Upper lobe of left lung (tissue), 6 donors: ENCODE measurements around the gene TM7SF3. TPM values are rescaled to one million over a fixed set of nuclear protein-coding genes. Genes with fewer than 3 reads are reported as not detected.

Source experiments
- ATAC-seq, 2 donors: fragments of 200-7000 bp; cut with Tn5 transposase; one replicate each; pipeline ENCODE4 v1.9.1; 2022; ENCODE audit warnings: mild to moderate bottlenecking in 2 of 2, moderate library complexity in 2 of 2; ENCODE audit not compliant: low FRiP score in 2 of 2
- DNase-seq, 2 donors: peaks; one replicate each; pipeline ENCODE4 v3.0.0-alpha.2; 2019 to 2020
- H3K27ac ChIP-seq, 4 donors: fragments of 200-600 bp; sonication (generic); one replicate each; pipeline ENCODE4 v1.5.1; 2016 to 2019
- H3K27me3 ChIP-seq, 4 donors: fragments of 200-600 bp; sonication (generic); one replicate each; pipeline ENCODE4 v1.5.1; 2017 to 2019
- H3K36me3 ChIP-seq, 4 donors: fragments of 200-600 bp; sonication (generic); one replicate each; pipeline ENCODE4 v1.5.1; 2016 to 2019
- H3K4me1 ChIP-seq, 4 donors: fragments of 200-600 bp; sonication (generic); one replicate each; pipeline ENCODE4 v1.5.1; 2018 to 2019
- H3K4me3 ChIP-seq, 4 donors: fragments of 200-600 bp; sonication (generic); one replicate each; pipeline ENCODE4 v1.5.1; 2017 to 2019; ENCODE audit warnings: mild to moderate bottlenecking in 2 of 4, moderate library complexity in 1 of 4
- H3K9me3 ChIP-seq, 4 donors: fragments of 200-600 bp; sonication (generic); one replicate each; pipeline ENCODE4 v1.5.1; 2018 to 2019
- CTCF ChIP-seq, 6 experiments: fragments of 450-650 bp in 4 of 6; fragments of 200-600 bp in 2 of 6; sonication (generic) in 2 of 6; IDR thresholded peaks; one replicate each; pipeline ENCODE4 v1.5.1; 2016 to 2019; ENCODE audit warnings: antibody characterized with exemption in 6 of 6
- EP300 ChIP-seq, 4 donors: sonication (generic); formaldehyde crosslinking; IDR thresholded peaks; one replicate each; pipeline ENCODE4 v1.5.1; 2017; ENCODE audit warnings: antibody characterized with exemption in 4 of 4, control low read depth in 2 of 4
- POLR2A ChIP-seq, 4 donors: fragments of 450-650 bp; IDR thresholded peaks; one replicate each; pipeline ENCODE4 v1.5.1; 2016 to 2017; ENCODE audit warnings: antibody characterized with exemption in 4 of 4, mild to moderate bottlenecking in 2 of 4
- POLR2AphosphoS5 ChIP-seq, 2 donors: sonication (generic); formaldehyde crosslinking; IDR thresholded peaks; one replicate each; pipeline ENCODE4 v1.5.1; 2017; ENCODE audit warnings: antibody characterized with exemption in 2 of 2
- WGBS, 2 donors: methylation state at CpG; one replicate each; pipeline ENCODE4 v1.1.5; 2017 to 2018; 5-methylcytosine and 5-hydroxymethylcytosine counted together
- total RNA-seq, 6 donors: library from RNA; depleted of rRNA in 4 of 6; stranded (reverse); fragments of >200 nt in 4 of 6; gene quantifications; one replicate each; pipeline versions ENCODE4 v1.1.0 to v1.2.1, GENCODE V29; 2016 to 2021
- donor health status: DM: no; HTN: no; CAD: no; lungs with moderate emphysema.
- donor health status: DM: no; HTN: yes; CAD: no; lungs with severe emphysema.

Gene TM7SF3
- total RNA-seq, 6 donors from 2014 or later, result 33.5 to 81.1 (median 69.2) TPM

DNA sequence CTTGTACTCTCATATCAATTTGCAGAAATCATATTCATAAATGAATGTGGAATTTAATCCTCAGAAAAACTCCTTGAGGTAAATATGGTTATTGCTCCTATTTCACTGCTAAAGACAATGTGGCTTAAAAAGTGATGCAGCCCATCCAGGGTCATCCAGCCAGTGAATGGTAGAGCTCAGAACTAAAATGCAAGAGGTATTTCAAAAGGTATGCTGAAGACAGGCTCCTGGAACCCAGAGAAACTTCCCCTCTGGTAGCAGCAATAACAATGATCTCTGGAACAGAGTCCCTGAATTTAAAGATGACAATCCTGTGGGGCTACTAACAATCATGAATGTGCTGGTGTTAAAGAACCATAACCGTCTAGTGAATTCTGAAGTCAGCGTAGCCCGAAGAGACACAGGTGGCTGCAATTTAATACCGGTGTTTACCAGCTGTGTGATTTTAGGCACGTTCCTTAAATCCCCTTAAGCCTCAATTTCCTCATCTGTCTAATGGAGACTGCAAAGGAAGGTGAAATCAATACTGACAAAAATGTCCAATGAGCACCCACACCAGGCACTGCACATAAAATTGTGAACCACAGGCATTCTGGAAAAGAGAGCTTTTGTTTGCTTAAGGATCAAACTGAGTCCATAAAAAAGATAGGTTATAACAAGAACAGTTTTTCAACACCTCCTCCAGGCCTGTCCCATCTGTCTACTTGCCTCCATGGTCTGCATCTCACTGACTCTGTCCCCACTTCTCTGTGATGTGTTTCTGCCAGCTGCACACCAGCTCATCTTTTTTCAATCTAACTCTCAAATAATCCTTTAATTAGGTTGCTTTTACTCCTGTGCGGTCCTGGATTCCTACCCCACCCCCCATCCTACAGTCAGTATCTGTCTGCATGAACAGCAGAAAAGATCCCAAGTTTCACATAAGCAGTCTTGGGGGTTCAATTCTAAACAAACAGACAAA is 10.5 kb downstream of the TM7SF3 start:
- H3K9me3 ChIP-seq, result no peaks in the 10 kb centered on the region
- peaks cover 7 to 22% (median 11%) of the 10 kb centered on the region in 4 donors for H3K4me1 ChIP-seq
- ATAC-seq (no peak), DNase-seq (no peak)
- 84 to 87% methylated on average over 6 of the region's 6 CpGs for WGBS, 2 donors
- no peaks in the 10 kb centered on the region for H3K27me3 ChIP-seq
- H3K4me3 ChIP-seq, result no peak overlapping the region
- TF ChIP-seq POLR2AphosphoS5 (IDR thresholded peaks at IDR 0.05) (no peak), EP300 (IDR thresholded peaks at IDR 0.05) (no peak), POLR2A (IDR thresholded peaks at IDR 0.05) (no peak), CTCF (IDR thresholded peaks at IDR 0.05) (no peak)
- H3K27ac ChIP-seq, result no peak overlapping the region
- H3K36me3 ChIP-seq, result peaks cover 0 to 18% (median 0%) of the 10 kb centered on the region in 4 donors

DNA sequence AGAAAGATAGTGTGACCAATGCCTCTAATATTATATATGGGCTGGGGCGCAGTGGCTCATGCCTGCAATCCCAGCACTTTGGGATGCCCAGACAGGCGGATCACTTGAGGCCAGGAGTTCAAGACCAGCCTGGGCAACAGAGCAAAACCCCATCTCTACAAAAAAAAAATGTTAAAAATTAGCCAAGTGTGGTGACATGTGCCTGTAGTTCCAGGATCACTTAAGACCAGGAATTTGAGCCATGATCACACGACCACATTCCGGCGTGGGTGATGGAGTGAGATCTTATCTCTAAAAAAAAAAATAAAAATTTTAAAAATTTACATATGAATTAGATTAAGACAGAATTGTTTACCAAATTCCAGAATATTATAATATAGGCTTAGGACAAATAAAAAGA is 12.0 kb downstream of the TM7SF3 start:
- H3K4me3 ChIP-seq, result no peak overlapping the region
- no peak for ATAC-seq
- TF ChIP-seq POLR2AphosphoS5 (IDR thresholded peaks at IDR 0.05) (no peak), EP300 (IDR thresholded peaks at IDR 0.05) (no peak), CTCF (IDR thresholded peaks at IDR 0.05) (no peak), POLR2A (IDR thresholded peaks at IDR 0.05) (no peak)
- peaks cover 0 to 26% (median 0%) of the 10 kb centered on the region in 4 donors for H3K36me3 ChIP-seq
- no peak overlapping the region for H3K27ac ChIP-seq
- peaks cover 7 to 16% (median 11%) of the 10 kb centered on the region in 4 donors for H3K4me1 ChIP-seq
- H3K27me3 ChIP-seq, result no peaks in the 10 kb centered on the region
- H3K9me3 ChIP-seq, result no peaks in the 10 kb centered on the region
- no peak for DNase-seq
- 73 to 91% methylated on average over 4 to 5 of the region's 5 CpGs for WGBS, 2 donors

GRCh38 chr12:27001663-27002062 is 12.5 kb downstream of the TM7SF3 start:
- TF ChIP-seq EP300 (IDR thresholded peaks at IDR 0.05) (no peak), POLR2A (IDR thresholded peaks at IDR 0.05) (no peak), CTCF (IDR thresholded peaks at IDR 0.05) (no peak), POLR2AphosphoS5 (IDR thresholded peaks at IDR 0.05) (no peak)
- H3K36me3 ChIP-seq, result peaks cover 0 to 26% (median 0%) of the 10 kb centered on the region in 4 donors
- ATAC-seq, result no peak
- DNase-seq, result no peak
- H3K4me1 ChIP-seq, result peaks cover 7 to 11% (median 9%) of the 10 kb centered on the region in 4 donors
- H3K27ac ChIP-seq, result no peak overlapping the region
- H3K9me3 ChIP-seq, result no peaks in the 10 kb centered on the region
- H3K4me3 ChIP-seq, result no peak overlapping the region
- 66 to 76% methylated on average over 5 of the region's 5 CpGs for WGBS, 2 donors
- H3K27me3 ChIP-seq, result no peaks in the 10 kb centered on the region

DNA sequence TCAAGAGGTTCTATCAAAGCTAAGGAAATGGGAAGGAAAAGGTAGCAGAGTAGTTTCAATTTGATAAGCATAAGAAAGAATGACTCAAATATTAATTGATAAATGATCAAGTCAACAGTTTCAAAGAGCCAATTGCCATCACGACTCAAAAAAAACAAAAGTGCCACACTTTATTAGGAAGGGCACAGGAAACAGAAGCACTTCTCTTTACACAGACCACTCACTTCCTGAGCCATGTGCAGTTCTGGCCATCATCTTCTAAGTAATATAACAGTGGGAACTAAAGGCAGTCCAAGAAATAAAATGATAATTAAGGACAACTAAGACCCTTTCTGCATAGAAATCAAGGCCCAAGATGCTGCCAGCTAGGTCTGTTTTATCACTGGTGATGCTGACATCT is 13.2 kb downstream of the TM7SF3 start:
- WGBS, 2 donors, result 25 to 57% methylated on average over 1 of the region's 1 CpG
- TF ChIP-seq CTCF (IDR thresholded peaks at IDR 0.05), result no peak
- no peak for TF ChIP-seq EP300 (IDR thresholded peaks at IDR 0.05)
- TF ChIP-seq POLR2AphosphoS5 (IDR thresholded peaks at IDR 0.05), result no peak
- TF ChIP-seq POLR2A (IDR thresholded peaks at IDR 0.05), result no peak
- Histone ChIP-seq H3K27me3 (no peaks in the 10 kb centered on the region), H3K4me1 (peaks cover 6 to 9% (median 8%) of the 10 kb centered on the region in 4 donors), H3K9me3 (no peaks in the 10 kb centered on the region), H3K36me3 (peaks cover 0 to 29% (median under 1%) of the 10 kb centered on the region in 4 donors), H3K27ac (no peak overlapping the region), H3K4me3 (no peak overlapping the region)
- no peak for ATAC-seq
- no peak for DNase-seq
